ENCODE measurements around the gene IFNGR2.
"Not testable (repeated sequence)": the region's sequence is repeated elsewhere in the genome, so short reads cannot be mapped to it uniquely, and the experiment has no call there.

IFNGR2 gene

DNA sequence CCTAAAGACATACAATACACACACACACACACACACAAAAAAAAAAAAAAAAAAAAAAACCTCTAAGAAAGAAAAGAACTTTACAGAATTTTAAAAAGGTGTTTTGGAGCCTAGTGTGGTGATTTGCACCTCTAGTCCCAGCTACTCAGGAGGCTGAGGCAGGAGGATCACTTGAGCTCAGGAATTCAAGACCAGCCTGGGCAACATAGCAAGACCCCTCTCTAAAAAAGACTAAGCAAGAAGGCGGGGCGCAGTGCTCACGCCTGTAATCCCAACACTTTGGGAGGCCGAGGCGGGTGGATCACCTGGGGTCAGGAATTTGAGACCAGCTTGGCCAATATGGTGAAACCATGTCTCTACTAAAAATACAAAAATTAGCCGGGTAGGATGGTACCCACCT, 43.4 kb downstream of the IFNGR2 start:
- not testable (repeated sequence) for DNase-seq

DNA sequence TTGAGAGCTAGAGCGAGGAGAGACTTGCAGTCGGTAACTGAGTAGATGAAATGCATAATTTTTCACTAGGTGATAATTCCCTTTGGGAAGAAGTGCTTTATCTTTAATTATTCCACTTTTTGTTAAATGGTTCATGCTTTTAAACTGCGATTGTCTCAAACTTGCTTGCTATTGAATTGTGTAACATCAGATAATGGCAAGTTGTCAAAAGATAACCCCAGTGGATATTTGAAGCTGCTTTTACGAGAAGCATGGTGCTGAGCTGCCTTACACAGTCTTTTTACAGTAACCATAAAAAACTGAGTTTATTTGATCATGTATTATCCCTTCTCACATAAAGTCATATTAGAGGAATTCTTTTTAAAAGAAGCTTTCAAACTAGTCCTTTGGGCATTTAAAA, 46.4 kb downstream of the IFNGR2 start:
- DNase-seq: no peak

DNA sequence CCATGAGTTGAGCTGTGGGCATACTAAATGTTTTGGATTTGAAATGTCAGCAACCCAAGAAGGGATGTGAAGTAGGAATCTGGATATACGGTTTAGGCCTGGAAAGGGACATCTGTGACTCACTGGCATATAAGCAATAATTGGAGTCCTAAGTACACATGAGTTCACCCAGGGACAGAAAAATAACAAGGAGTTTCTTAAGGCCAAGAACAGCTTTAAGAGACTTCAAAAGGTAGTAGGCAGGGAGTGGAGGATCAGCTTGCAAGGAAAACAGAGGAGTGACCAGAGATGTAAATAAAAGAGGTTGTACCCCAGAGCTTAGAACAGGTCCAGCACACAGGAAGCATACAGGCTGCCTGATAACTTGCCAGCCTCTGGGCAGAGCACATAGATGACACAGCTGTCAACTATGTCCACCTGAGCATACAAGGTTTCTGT, 48.4 kb downstream of the IFNGR2 start:
- DNase-seq: no peak

DNA sequence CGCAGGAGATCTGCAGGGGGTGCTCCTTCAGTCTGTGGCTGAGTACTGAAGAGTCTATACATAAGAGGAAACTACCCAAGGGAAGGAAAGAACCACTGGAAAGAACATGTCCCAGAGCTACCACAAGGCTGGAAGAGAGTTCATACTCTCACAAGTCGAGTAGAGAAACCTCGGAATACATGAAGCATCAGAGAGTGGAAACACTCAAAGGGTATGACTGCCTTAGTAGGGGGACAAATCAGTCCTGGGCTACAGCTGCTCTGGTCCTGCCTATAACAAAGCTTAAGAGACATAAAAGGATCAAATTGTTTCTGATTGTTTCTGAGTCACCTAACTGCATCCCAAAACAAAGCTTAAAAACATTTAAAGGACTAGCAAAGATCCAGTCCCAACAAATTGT, 49.1 kb downstream of the IFNGR2 start:
- DNase-seq: no peak

DNA sequence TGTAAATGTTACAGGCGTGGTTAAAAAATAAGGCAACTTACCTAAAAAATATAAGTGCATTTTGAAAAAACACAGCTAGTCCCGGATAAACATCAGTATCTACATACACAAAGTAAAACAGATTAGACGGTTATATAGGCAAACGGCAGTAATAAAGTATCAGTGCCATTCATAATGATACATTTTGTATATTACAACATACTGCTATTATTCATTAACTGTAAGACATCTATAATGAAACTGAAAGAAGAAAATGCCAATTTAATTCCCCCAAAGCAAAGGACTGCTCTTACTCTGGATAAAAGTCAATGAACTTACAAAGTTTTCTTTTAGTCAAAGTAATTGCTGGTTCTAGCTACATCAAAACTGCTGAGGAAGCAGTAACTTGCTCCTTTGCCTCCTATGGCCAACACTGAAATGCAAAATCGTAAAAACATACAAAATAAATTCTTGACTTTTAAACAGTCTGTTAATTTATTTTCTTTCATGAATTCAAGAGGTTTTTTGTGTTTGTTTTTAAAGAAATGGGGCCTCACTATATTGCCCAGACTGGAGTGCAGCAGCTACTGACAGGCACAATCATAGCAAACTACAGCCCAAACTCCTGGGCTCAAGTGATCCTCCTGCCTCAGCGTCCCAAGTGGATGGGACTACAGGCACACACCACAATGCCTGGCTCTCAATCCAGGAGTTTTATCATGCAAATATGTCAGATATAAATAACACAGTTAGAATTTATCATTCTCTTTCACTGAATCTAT, 52.7 kb downstream of the IFNGR2 start:
- DNase-seq: no peak

DNA sequence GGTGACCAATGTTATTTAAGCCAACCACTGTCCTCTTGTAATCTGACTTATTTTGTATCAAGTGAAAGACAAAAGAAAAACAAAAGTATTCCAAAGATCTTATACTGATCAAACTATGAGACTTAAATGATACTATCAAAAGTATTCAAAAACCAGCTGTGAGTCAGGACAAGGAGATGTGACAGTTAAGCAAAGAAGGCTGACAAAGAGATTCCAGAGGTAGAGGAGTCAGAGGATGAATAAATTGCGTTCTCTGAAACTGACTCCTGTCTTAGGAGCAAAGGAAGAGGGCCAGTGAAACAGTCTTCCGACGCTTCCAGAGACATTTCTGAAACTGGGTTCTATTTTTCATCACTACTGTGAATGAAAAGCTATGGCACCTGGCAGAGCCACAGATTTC, 55.6 kb downstream of the IFNGR2 start:
- DNase-seq: no peak

DNA sequence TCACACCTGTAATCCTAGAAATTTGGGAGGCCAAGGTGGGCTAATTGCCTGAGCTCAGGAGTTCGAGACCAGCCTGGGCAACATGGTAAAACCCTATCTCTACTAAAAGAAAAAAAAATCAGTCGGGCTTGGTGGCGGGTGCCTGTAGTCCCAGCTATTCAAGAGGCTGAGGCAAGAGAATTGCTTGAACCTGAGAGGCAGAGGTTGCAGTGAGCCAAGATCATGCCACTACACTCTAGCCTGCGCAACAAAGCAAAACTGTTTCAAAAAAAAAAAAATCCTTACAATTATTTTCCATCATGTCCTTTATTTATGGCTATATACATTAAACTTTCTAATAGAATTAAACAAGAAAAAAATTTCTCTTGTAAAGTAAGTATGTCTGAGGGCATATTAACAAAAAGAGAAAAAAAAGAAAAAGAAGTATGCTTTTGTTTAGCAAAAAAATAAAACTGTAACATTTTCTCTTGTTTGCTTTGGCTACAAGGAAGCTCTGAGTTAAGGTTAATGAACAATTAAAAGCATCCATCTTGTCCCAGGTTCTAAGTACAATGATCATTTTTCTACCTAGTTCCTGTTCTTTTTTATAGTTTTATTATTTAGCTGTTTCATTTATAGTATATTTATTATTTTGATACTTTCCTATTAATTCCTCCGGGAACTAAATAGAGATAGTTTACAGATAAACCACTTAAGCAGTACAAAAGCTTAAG, 58.5 kb downstream of the IFNGR2 start:
- no peak for DNase-seq

DNA sequence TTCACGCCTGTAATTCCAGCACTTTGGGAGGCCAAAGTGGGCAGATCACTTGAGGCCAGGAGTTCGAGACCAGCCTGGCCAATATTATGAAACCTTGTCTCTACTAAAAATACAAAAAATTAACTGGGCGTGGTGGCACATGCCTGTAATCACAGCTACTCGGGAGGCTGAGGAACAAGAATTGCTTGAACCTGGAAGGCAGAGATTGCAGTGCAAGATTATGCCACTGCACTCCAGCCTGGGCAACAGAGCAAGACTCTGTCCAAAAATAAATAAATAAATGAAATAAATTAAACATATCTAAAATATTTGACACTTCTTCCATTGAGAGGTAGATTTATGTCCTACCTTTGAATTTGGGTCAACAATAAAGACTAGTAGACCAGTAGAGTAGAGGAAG, 66.0 kb downstream of the IFNGR2 start:
- not testable (repeated sequence) for DNase-seq

DNA sequence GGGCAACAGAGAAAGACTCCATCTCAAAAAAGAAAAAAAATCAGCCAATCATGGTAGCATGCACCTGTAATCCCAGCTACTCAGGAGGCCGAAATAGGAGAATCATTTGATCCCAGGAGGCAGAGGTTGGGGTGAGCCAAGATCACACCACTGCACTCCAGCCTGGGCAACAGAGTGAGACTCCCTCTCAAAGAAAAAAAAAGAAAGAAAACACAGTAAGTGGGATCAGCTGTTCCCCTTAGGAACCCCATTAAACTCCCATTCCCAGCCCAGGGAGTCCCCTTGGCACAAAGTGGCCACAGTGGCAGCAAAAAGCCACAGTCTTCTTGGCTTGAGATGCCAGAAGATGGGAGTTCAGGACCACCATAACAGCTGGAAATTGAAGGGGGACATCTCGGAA, 67.5 kb downstream of the IFNGR2 start:
- DNase-seq: no peak

DNA sequence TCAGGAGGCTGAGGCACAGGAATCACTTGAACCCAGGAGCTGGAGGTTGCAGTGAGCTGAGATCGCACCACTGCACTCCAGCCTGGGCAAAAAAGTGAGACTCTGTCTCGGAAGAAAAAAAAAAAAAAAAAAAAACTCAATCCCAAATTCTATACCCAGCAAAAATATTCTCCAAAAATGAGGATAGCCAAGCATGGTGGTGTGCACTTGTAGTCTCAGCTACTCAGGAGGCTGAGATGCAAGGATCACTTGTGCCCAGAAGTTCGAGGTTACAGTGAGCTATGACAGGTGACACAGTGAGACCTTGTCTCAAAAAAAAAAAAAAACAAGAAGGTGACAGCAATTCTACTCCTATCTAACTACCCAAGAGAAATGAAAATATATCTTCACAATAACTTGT, 70.1 kb downstream of the IFNGR2 start:
- DNase-seq: no peak

DNA sequence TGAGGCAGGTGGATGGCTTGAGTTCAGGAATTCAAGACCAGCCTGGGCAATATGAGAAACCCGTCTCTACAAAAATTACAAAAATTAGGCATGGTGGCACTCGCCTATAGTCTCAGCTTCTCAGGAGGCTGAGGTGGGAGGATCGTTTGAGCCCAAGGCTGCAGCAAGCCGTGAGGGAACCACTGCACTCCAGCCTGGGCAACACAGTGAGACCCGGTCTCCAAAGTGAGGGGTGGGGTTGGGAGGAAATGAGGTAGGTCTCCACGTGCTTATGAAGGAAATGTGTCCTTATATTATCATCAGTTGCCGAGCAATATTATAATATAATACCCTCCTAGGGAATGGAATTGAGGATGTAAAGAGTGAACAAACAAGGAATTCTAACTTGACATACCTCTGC, 73.9 kb downstream of the IFNGR2 start:
- DNase-seq: no peak

DNA sequence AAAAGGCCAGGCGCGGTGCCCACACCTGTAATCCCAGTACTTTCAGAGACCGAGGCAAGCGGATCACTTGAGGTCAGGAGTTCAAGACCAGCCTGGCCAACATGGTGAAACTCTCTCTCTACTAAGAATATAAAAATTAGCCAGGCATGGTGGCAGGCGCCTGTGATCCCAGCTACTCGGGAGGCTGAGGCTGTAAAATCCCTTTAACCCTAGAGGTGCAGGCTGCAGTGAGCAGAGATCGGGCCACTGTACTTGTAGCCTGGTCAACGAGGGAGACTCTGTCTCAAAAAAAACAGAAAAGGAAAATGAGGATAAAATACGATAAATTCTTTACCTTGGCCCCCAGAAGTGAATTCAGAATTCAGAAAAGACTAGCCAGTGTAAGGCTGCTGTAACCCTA, 75.0 kb downstream of the IFNGR2 start:
- DNase-seq: no peak

DNA sequence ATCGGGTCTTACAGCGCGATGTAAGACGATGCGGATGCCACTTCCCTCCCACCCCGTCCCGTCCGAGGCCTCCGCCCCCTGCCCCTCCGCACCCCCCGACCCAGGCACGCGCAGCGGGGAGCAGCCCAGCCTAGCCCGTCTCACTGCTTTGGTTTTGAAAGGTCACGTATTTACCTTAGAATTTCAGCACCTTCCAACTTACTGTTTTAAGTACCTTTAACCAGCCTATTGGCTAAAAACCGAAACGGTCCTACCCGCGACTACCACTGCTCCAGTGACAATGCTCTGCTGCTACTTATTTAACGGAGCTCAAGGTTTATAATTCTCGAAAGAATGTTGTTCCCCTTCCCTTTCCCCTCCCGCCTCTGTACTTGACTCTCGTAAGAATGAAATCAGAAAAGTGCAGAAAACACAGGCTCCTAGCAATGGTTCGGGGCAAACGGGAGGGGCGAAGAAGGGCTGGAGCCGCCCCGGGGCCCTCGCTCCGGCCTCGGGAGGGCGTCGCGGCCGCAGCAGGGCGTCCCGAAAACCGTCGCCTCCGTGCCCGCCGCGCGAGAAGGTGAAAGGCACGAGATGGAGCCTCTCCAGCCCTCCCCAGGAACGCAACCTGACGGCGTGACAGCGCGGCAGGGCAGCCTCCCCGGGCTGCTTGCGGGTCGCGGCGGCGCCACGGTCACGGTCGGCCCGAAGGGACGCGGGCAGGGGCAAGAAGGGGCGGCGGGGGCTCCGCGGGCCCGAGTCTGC, 75.9 kb downstream of the IFNGR2 start:
- DNase-seq: no peak

DNA sequence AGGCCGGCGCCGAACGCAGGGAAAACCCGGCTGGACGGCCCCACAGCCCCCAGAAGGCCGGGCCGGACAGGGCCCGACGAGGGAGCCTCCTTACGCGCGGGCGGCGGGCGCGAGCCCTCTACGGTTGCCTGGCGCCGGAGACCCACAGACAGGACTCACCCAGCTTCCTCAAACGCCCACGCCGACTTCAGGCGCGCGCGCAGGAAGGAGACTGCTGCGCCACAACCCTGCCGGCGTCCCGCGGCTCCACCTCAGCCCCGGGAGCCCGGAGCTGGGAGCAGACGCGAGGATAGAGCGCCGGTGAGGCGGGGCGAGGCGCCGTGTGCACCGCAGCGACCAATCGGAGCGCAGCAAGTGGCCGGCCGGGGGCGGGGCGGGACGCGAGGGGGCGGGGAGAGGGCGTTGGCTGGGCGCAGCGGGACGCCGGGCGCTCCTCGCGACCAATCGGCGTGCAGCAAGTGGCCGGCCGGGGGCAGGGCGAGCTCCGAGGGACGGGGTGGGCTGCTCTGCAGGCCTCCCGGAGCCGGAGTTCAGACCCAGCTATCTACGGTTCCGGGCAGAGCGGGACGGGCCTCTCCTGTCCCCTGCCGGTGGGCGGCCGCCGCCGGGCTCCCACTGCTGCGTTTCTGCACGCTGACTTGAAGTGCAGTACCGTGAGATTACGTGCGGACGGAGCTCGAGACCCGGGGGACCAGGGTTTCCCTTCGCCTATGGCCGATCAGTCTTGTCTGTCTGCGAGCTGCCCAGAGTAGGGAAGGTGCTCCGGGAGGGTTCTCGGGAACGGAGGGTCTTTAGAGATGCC, 76.7 kb downstream of the IFNGR2 start, which contains the start of gene TMEM50B:
Gene TMEM50B, minus strand, starts transcription at position 296 of the 802 bp plus-strand sequence. CDS start 11,089 bp downstream, outside the sequence.
- peak; percentile 96 for DNase-seq

DNA sequence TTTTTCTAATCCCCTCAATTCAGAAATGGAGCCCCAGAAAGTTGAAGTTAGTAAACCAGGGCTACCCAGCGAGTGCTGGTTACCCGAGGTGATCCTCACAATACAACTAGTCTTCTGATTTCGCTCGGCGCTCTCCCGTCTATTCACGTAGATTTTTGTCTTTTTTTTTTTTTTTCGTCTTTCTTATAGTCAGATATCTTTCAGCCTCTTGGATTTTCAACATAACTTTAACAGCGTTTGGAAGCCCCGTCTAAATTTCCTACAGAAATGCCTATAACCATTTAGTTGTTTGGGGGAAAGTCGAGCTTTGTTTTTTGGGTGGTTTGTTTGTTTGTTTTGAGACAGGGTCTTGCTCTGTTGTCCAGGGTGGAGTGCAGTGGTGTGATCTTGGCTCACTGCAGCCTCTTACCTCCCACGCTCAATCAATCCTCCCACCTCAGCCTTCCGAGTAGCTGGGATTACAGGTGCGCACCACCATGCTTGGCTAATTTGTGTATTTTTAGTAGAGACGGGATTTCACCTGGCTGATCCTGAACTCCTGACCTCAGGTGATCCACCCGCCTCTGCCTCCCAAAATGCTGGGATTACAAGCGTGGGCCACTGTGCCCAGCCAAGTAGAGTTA, 77.4 kb downstream of the IFNGR2 start:
- no peak for DNase-seq

DNA sequence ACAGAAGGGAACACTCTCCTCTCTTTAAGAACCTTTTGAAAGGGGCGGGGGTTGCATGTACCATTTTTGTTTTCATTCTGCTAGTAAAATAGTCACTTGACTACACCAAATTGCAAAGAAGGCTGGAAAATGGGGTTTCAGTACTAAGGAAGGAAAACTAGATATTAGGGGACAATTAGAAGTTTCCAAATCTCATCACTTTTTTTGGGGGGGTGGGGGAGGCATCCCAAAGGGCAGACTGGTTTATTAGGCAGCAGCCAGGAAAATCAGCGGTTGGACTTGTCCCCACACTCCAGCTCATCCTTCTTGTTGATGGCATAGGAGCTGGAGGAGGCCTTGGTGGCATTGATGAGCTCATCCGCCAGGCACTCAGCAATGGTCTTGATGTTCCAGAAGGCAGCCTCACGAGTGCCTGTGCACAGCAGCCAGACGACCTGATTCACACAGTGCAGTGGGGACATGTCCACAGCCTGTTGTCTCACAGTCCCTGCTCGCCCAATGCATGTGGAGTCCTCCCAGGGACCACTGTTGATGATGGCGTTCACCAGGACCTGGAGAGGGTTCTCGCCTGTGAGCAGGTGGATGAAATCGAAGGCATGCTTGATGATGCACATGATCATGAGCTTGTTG, 78.2 kb downstream of the IFNGR2 start:
- no peak for DNase-seq

All from GF-D8 (cell line).